ENCODE data around the gene NABP1. TPM values are rescaled to one million over a fixed set of nuclear protein-coding genes. Genes with fewer than 3 reads are reported as not detected.
A peak's percentile ranks its signal among the peaks of the same experiment; 100 is the strongest.

NABP1 gene
- total RNA-seq, 6 experiments from 2014 or later: 95.9 to 121 (median 109) TPM

DNA sequence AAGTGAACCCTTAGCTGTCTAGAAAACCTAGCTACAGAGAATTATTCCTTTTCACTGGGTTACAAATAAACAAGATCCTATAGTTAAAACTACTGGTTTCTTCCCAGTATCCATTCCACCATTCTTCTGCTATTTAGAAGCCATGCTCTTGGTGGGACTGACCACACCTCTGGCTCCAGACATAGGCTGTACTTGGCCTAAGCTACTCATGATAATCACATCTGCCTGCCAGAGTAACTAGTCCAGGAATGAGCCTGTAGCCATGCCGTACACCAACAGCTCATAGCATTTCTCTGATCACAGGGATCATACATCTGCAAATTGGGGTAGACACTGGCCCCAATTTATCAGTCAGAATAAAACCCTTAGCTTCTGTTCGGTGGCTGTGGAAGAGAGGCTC is 33.7 kb downstream of the NABP1 start:
- H3K27ac Mint-ChIP-seq: no peak overlapping the region
- no peak for DNase-seq
- peaks cover 23% of the 10 kb centered on the region for H3K4me1 Mint-ChIP-seq (ENCODE audit: low read depth)
- no peaks in the 10 kb centered on the region for H3K9me3 Mint-ChIP-seq
- H3K27me3 Mint-ChIP-seq (ENCODE audit: insufficient read depth): peaks cover 3% of the 10 kb centered on the region; the same call in 1 of the 2 replicates
- H3K36me3 Mint-ChIP-seq (ENCODE audit: low read depth): peaks cover 8% of the 10 kb centered on the region; the same call in 1 of the 2 replicates
- H3K4me3 Mint-ChIP-seq: no peak overlapping the region
- no peak for TF ChIP-seq CTCF (IDR thresholded peaks at IDR 0.05)

- no peak overlapping the region for H3K4me3 Mint-ChIP-seq
- no peaks in the 10 kb centered on the region for H3K9me3 Mint-ChIP-seq
- TF ChIP-seq CTCF (IDR thresholded peaks at IDR 0.05): peak; percentile 44
- DNase-seq: no peak
- H3K27ac Mint-ChIP-seq: no peak overlapping the region
- peaks cover 3% of the 10 kb centered on the region; the same call in 1 of the 2 replicates for H3K36me3 Mint-ChIP-seq (ENCODE audit: low read depth)
- H3K27me3 Mint-ChIP-seq (ENCODE audit: insufficient read depth): peaks cover 3% of the 10 kb centered on the region; the same call in 1 of the 2 replicates
- H3K4me1 Mint-ChIP-seq (ENCODE audit: low read depth): peaks cover 19% of the 10 kb centered on the region
These were observed 35.9 kb downstream of the NABP1 start for GRCh38 chr2:191713837-191714236.

DNA sequence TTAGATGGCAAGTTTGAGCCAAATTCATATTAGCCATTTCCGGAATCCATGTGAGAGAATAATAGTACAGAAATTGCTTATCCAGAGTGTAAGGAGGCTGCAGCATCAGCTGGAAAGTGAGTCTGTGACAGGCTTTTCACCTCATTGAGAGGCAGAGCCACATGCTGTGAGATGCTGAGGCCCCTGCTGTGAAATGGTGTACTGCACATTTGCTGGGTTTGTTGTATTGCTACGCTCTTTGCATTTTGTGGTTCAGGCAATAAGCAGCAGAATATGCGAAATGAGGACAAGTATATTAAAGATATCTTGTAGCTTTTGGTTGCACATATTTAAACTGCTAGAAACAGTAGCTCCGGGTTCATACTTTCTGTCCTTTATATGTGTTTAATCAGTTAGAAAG is 37.0 kb downstream of the NABP1 start:
- no peak for DNase-seq
- Mint-ChIP-seq H3K27me3 (ENCODE audit: insufficient read depth) (peaks cover 3% of the 10 kb centered on the region; the same call in 1 of the 2 replicates), H3K4me1 (ENCODE audit: low read depth) (peaks cover 11% of the 10 kb centered on the region), H3K27ac (no peak overlapping the region), H3K36me3 (ENCODE audit: low read depth) (no peaks in the 10 kb centered on the region), H3K4me3 (no peak overlapping the region), H3K9me3 (no peaks in the 10 kb centered on the region)
- TF ChIP-seq CTCF (IDR thresholded peaks at IDR 0.05): no peak

GRCh38 chr2:191715471-191715870 is 37.5 kb downstream of the NABP1 start:
- no peak for TF ChIP-seq CTCF (IDR thresholded peaks at IDR 0.05)
- peaks cover 3% of the 10 kb centered on the region; the same call in 1 of the 2 replicates for H3K27me3 Mint-ChIP-seq (ENCODE audit: insufficient read depth)
- H3K27ac Mint-ChIP-seq: no peak overlapping the region
- H3K9me3 Mint-ChIP-seq: no peaks in the 10 kb centered on the region
- H3K4me1 Mint-ChIP-seq (ENCODE audit: low read depth): peaks cover 5% of the 10 kb centered on the region
- DNase-seq: no peak
- H3K4me3 Mint-ChIP-seq: no peak overlapping the region
- no peaks in the 10 kb centered on the region for H3K36me3 Mint-ChIP-seq (ENCODE audit: low read depth)

DNA sequence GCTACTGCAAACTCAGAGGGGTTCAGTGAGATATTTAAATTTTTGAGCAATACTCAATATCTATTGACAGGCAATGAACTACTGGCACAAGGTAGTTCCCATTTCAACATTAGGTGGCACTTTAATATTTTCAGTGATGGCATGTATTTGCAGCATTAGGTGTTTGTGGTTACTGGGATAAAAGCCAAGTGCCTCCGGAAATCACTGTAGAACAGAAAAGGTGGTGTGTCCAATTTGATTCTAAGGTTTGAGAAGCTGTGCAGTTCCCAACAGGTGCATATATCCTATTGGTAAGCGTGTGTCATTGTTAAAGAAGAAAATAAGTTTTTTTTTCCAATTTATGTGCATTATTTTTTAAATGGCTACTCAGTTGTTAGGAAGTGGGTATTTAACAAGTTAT is 41.3 kb downstream of the NABP1 start:
- no peak for DNase-seq
- Mint-ChIP-seq H3K4me3 (no peak overlapping the region), H3K36me3 (ENCODE audit: low read depth) (no peaks in the 10 kb centered on the region), H3K27ac (no peak overlapping the region), H3K9me3 (no peaks in the 10 kb centered on the region), H3K27me3 (ENCODE audit: insufficient read depth) (no peaks in the 10 kb centered on the region; the same call in 1 of the 2 replicates), H3K4me1 (ENCODE audit: low read depth) (no peaks in the 10 kb centered on the region)
- no peak; the same call in 1 of the 2 replicates for TF ChIP-seq CTCF (IDR thresholded peaks at IDR 0.05)

- H3K9me3 Mint-ChIP-seq: no peaks in the 10 kb centered on the region
- no peaks in the 10 kb centered on the region for H3K36me3 Mint-ChIP-seq (ENCODE audit: low read depth)
- no peak for DNase-seq
- no peak overlapping the region for H3K27ac Mint-ChIP-seq
- H3K27me3 Mint-ChIP-seq (ENCODE audit: insufficient read depth): no peaks in the 10 kb centered on the region; the same call in 1 of the 2 replicates
- no peaks in the 10 kb centered on the region for H3K4me1 Mint-ChIP-seq (ENCODE audit: low read depth)
- no peak for TF ChIP-seq CTCF (IDR thresholded peaks at IDR 0.05)
- H3K4me3 Mint-ChIP-seq: no peak overlapping the region
These were observed 42.0 kb downstream of the NABP1 start for GRCh38 chr2:191719938-191720337.

All from HFFc6 (cell line).